ENCODE data around the gene LCN10. TPM values are rescaled to one million over a fixed set of nuclear protein-coding genes. Genes with fewer than 3 reads are reported as not detected.

The LCN10 gene
- total and polyA plus RNA-seq, 2 of the 13 experiments (the other 11 are each of a cell fraction or from before 2014, with no cell fraction given), result 0.53 to 0.61 TPM

DNA sequence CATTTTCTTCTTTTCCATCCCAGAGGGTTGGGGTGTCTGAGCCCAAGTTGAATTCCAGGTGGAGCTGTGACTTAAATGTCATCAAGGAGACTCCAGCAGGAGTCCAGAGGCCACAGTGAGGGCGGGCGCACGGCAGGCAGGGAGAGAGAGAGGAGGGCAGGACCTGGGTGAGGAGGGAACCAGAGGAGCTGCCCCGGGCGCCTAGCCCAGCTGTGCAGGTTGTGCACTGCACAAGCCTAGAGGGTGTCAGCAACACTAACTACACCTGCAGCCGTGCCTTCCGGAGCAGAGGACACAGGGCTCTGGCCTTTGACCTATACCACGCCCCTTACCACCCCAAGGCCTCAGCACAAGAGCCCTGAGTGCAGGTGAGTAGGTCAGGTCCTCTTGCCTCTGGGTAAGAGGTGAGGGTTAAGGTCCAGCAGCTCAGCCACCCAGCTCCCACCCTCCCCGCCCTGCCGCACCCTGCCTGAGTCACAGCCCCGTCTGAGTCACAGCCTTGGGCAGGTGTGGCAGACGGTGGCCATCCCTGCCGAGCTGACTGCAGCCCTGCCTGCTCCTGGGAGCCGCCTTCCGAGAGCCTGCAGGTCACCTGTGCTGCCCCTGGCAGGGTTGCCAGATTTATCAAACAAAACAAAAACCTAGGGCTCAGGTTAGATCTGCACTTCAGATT lies 49.1 kb downstream of the LCN10 start (continued):
- TF ChIP-seq DR1 (CRISPR knock-in tag; IDR thresholded peaks at IDR 0.05) (no peak), ZFP37 (CRISPR knock-in tag; IDR thresholded peaks at IDR 0.05; ENCODE audit: borderline replicate concordance) (no peak), ZSCAN12 (CRISPR knock-in tag; IDR thresholded peaks at IDR 0.05) (no peak), ZNF10 (CRISPR knock-in tag; IDR thresholded peaks at IDR 0.05; ENCODE audit: borderline replicate concordance, low read depth) (no peak), ZSCAN25 (CRISPR knock-in tag; IDR thresholded peaks at IDR 0.05) (peak; percentile 98), ZFP36L1 (CRISPR knock-in tag; IDR thresholded peaks at IDR 0.05) (no peak), GTF2F1 (IDR thresholded peaks at IDR 0.05; ENCODE audit: low read length) (no peak), ZNF605 (CRISPR knock-in tag; IDR thresholded peaks at IDR 0.05) (peak; percentile 70; the same call in 1 of the 2 replicates)
- TF ChIP-seq, protein P1, sequence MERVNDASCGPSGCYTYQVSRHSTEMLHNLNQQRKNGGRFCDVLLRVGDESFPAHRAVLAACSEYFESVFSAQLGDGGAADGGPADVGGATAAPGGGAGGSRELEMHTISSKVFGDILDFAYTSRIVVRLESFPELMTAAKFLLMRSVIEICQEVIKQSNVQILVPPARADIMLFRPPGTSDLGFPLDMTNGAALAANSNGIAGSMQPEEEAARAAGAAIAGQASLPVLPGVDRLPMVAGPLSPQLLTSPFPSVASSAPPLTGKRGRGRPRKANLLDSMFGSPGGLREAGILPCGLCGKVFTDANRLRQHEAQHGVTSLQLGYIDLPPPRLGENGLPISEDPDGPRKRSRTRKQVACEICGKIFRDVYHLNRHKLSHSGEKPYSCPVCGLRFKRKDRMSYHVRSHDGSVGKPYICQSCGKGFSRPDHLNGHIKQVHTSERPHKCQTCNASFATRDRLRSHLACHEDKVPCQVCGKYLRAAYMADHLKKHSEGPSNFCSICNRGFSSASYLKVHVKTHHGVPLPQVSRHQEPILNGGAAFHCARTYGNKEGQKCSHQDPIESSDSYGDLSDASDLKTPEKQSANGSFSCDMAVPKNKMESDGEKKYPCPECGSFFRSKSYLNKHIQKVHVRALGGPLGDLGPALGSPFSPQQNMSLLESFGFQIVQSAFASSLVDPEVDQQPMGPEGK (CRISPR knock-in tag; IDR thresholded peaks at IDR 0.05), result peak; percentile 62
- TF ChIP-seq, protein P2, sequence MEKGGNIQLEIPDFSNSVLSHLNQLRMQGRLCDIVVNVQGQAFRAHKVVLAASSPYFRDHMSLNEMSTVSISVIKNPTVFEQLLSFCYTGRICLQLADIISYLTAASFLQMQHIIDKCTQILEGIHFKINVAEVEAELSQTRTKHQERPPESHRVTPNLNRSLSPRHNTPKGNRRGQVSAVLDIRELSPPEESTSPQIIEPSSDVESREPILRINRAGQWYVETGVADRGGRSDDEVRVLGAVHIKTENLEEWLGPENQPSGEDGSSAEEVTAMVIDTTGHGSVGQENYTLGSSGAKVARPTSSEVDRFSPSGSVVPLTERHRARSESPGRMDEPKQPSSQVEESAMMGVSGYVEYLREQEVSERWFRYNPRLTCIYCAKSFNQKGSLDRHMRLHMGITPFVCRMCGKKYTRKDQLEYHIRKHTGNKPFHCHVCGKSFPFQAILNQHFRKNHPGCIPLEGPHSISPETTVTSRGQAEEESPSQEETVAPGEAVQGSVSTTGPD (CRISPR knock-in tag; IDR thresholded peaks at IDR 0.05), result no peak
- TF ChIP-seq, protein P3, sequence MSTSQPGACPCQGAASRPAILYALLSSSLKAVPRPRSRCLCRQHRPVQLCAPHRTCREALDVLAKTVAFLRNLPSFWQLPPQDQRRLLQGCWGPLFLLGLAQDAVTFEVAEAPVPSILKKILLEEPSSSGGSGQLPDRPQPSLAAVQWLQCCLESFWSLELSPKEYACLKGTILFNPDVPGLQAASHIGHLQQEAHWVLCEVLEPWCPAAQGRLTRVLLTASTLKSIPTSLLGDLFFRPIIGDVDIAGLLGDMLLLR (CRISPR knock-in tag; IDR thresholded peaks at IDR 0.05), result no peak
- TF ChIP-seq, protein P4, sequence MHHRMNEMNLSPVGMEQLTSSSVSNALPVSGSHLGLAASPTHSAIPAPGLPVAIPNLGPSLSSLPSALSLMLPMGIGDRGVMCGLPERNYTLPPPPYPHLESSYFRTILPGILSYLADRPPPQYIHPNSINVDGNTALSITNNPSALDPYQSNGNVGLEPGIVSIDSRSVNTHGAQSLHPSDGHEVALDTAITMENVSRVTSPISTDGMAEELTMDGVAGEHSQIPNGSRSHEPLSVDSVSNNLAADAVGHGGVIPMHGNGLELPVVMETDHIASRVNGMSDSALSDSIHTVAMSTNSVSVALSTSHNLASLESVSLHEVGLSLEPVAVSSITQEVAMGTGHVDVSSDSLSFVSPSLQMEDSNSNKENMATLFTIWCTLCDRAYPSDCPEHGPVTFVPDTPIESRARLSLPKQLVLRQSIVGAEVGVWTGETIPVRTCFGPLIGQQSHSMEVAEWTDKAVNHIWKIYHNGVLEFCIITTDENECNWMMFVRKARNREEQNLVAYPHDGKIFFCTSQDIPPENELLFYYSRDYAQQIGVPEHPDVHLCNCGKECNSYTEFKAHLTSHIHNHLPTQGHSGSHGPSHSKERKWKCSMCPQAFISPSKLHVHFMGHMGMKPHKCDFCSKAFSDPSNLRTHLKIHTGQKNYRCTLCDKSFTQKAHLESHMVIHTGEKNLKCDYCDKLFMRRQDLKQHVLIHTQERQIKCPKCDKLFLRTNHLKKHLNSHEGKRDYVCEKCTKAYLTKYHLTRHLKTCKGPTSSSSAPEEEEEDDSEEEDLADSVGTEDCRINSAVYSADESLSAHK (CRISPR knock-in tag; IDR thresholded peaks at IDR 0.05; ENCODE audit: borderline replicate concordance), result no peak
- TF ChIP-seq, protein P5, sequence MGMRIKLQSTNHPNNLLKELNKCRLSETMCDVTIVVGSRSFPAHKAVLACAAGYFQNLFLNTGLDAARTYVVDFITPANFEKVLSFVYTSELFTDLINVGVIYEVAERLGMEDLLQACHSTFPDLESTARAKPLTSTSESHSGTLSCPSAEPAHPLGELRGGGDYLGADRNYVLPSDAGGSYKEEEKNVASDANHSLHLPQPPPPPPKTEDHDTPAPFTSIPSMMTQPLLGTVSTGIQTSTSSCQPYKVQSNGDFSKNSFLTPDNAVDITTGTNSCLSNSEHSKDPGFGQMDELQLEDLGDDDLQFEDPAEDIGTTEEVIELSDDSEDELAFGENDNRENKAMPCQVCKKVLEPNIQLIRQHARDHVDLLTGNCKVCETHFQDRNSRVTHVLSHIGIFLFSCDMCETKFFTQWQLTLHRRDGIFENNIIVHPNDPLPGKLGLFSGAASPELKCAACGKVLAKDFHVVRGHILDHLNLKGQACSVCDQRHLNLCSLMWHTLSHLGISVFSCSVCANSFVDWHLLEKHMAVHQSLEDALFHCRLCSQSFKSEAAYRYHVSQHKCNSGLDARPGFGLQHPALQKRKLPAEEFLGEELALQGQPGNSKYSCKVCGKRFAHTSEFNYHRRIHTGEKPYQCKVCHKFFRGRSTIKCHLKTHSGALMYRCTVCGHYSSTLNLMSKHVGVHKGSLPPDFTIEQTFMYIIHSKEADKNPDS (CRISPR knock-in tag; IDR thresholded peaks at IDR 0.05), result peak; percentile 78; the same call in 1 of the 2 replicates
- TF ChIP-seq, protein P6, sequence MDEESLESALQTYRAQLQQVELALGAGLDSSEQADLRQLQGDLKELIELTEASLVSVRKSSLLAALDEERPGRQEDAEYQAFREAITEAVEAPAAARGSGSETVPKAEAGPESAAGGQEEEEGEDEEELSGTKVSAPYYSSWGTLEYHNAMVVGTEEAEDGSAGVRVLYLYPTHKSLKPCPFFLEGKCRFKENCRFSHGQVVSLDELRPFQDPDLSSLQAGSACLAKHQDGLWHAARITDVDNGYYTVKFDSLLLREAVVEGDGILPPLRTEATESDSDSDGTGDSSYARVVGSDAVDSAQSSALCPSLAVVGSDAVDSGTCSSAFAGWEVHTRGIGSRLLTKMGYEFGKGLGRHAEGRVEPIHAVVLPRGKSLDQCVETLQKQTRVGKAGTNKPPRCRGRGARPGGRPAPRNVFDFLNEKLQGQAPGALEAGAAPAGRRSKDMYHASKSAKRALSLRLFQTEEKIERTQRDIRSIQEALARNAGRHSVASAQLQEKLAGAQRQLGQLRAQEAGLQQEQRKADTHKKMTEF (CRISPR knock-in tag; IDR thresholded peaks at IDR 0.05), result peak; percentile 68; the same call in 1 of the 2 replicates
- TF ChIP-seq, protein P7, sequence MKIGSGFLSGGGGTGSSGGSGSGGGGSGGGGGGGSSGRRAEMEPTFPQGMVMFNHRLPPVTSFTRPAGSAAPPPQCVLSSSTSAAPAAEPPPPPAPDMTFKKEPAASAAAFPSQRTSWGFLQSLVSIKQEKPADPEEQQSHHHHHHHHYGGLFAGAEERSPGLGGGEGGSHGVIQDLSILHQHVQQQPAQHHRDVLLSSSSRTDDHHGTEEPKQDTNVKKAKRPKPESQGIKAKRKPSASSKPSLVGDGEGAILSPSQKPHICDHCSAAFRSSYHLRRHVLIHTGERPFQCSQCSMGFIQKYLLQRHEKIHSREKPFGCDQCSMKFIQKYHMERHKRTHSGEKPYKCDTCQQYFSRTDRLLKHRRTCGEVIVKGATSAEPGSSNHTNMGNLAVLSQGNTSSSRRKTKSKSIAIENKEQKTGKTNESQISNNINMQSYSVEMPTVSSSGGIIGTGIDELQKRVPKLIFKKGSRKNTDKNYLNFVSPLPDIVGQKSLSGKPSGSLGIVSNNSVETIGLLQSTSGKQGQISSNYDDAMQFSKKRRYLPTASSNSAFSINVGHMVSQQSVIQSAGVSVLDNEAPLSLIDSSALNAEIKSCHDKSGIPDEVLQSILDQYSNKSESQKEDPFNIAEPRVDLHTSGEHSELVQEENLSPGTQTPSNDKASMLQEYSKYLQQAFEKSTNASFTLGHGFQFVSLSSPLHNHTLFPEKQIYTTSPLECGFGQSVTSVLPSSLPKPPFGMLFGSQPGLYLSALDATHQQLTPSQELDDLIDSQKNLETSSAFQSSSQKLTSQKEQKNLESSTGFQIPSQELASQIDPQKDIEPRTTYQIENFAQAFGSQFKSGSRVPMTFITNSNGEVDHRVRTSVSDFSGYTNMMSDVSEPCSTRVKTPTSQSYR (CRISPR knock-in tag; IDR thresholded peaks at IDR 0.05; ENCODE audit: borderline replicate concordance), result 0 out of 2 replicates have a peak, but pooled peaks have one; percentile 18
